NAMALWA (cell line): ENCODE results near the gene PTPRN2.
"Not testable (repeated sequence)": the region's sequence is repeated elsewhere in the genome, so short reads cannot be mapped to it uniquely, and the experiment has no call there.

Source experiments
- DNase-seq: peaks from one replicate; pipeline ENCODE4 v3.0.0-alpha.2; 2015; ENCODE audit warnings: low spot score

The PTPRN2 gene

DNA sequence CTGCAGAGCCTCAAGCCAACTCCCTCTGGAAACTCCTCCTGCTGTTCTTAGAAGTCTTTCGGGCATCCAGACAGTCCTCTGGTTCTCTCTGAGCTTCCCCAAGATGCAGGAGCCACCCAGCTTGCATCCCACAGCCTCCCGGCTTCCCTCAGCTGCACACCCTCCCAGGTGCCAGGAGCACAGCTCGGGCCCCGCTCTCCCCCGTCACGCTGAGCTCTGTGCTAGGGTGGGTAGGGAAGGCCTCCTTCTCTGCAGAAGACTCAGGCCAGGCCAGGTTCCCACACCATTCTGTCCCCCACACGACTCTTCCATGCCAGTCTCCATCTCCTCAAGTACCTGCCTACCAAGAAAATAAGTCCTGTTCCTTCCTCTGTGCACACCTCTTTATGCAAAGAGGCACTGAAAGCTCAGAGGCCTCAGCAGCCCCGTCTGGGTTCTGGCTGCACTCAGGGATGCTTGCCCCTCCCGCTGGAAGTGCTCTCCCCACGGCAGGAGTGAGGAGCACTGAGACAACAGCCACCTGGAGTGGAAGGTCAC, 537.1 kb downstream of the PTPRN2 start:
- no peak for DNase-seq

DNA sequence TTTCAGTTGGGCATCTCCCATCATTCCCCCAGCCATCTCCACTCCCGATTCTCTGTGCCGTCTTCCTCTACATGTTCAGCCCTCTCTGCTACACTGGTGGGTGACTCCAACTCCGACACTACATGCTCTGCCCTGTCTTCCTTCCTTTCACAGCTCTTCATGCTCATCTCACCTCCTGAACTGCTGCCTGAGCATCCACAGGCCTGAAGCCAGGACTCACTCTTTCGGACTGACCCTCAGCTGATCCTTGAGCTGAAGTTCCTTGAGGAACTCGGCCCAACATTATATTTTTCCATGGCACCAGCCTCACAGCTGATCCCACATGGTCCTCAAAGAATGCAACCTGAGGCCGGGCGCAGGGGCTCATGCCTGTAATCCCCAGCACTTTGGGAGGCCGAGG, 538.4 kb downstream of the PTPRN2 start:
- DNase-seq = no peak

DNA sequence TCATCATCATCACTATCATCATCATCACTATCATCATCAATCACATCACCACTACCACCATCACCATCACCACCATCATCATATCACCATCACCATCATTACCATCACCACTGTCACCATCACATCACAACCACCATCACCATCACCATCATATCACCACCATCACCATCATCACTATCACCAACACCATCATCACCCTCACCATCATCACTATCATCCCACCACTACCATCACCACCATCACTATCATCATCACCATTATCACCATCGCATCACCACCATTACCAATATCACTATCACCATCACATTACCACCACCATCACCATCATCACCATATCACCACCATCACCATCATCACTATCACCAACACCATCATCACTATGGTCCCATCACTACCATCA, 539.1 kb downstream of the PTPRN2 start:
- DNase-seq = no peak

DNA sequence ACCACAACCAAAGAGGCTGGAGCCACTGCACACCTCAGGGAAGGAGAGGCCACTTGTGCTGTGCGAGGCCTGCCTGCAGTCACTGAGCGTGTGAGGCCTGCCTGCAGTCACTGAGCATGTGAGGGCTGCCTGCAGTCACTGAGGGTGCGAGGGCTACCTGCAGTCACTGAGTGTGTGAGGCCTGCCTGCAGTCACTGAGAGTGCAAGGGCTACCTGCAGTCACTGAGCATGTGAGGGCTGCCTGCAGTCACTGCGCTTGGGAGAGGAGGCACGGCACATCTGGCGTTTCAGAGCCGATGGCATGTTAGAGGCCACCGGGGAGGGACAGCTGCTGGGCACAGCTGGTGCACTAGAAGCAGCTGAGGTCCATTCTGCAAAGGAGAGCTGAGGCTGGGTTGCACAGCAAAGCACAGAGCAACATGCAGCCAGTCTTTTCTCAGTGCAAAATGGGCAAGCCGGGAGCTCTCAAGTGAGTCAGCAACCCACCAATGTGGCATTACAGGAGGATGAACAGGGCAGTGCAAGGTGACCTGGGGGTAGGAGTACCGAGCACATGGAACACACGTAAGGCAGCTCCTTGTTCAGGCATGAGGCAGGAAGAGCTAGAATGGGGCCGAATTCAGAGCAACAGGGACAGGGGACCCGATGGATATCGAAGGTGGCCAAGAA, 540.1 kb downstream of the PTPRN2 start:
- DNase-seq = no peak

GRCh38 chr7:158046246-158046645, 541.4 kb downstream of the PTPRN2 start:
- not testable (repeated sequence) for DNase-seq

DNA sequence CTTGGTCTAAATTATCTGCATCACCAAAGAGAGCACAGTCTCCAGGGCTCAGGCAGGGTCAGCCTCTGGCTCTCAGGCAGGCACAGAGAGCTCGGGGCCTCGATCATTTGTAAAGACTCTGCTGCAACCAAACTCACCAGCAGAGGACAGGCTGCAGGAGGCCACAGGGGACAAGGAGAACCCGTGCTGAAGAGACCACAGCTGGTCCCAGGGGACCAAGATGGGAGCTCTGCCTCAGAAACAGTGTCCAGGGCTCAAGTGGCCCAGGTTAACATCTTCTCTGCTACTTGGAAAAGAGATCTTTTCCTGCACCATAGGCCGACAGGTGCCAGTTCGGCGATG, 543.2 kb downstream of the PTPRN2 start:
- no peak for DNase-seq

GRCh38 chr7:158043551-158044481, 543.8 kb downstream of the PTPRN2 start:
- DNase-seq = no peak

GRCh38 chr7:158042156-158042880, 545.3 kb downstream of the PTPRN2 start:
- no peak for DNase-seq

DNA sequence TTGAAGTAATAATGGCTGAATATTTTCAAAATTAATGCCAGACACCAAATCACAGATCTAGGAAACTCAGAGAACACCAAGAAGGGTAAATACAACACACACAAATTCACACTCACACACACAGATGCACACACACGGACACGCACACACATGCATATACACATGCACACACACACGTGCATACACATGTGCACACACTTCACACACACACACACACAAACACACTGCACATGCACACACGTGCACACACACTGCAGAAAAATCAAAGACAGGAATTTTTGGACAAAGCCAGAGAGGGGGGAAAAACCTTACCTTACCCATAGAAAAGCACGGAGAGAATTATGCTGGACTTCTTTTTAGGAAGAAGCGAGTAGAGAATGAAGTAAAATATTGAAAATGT, 547.4 kb downstream of the PTPRN2 start:
- no peak for DNase-seq

DNA sequence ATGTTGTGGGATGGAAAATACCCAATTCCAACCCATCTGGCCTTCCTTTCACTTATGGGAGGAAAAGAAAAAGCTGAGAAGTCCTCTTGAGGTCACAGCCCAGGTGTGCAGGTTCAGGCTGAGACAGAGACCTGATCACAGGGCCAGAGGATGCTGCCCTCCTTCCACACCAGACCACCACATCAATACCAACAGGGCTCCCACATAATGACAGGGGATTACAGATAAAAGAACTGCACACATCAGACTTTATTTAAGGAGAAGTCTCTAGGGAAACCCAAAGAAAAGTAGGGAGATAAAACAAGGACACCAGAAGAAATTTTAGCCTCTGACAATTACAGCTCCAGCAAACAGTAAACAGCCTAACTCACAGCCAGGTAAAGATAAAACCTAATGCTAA, 548.4 kb downstream of the PTPRN2 start:
- no peak for DNase-seq

- no peak for DNase-seq
These were observed 550.4 kb downstream of the PTPRN2 start for GRCh38 chr7:158037211-158037610.

GRCh38 chr7:158035343-158035742, 552.3 kb downstream of the PTPRN2 start:
- DNase-seq = no peak

DNA sequence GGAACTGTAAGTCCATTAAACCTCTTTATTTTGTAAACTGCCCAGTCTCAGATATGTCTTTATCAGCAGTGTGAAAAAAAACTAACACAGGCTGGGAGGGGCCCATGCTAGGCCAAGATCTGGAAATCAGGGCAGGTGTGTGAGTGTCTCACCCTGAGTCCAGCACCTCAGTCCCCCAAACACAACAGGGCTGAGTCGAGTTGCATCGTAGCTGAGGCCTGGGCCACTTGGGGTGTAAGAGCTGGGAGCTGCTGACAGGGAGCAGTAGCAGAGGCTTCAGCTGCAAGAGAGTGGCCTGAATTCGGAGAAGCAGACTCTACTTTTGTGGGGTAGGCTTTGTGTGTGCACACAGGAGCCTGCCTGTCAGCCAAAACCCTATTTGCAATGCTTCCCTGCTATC, 553.1 kb downstream of the PTPRN2 start:
- DNase-seq = no peak

DNA sequence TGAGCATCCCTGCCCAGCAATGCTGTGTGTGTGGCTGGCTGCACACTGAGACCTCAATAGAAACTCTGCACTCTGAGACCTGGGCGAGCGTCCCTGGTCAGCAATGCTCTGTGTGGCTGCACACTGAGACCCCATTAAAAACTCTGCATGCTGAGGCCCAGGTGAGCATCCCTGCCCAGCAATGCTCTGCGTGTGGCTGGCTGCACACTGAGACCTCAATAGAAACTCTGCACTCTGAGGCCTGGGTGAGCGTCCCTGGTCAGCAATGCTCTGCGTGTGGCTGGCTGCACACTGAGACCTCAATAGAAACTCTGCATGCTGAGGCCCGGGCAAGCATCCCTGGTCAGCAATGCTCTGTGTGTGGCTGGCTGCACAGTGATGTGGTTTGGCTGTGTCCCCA, 553.7 kb downstream of the PTPRN2 start:
- DNase-seq = not testable (repeated sequence)

DNA sequence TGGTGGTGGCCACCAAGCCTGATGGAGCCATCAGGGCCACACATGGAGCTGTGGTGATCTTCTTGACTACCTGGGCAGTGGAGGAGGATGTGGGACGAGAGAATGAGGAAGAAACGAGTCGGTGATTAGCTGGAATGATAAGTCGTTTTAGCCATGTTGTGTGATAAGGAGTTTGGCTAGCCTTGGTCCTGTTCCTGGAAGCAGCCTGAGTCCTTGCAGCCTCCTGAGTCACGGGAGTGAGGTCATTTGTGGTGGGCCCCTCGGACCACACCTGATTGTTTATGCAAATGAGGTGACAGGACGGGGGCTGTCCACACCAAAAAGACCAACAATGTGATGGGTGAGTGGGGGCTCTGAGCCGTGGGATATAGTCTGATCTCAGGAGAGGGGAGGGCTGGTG, 554.4 kb downstream of the PTPRN2 start:
- DNase-seq = no peak

DNA sequence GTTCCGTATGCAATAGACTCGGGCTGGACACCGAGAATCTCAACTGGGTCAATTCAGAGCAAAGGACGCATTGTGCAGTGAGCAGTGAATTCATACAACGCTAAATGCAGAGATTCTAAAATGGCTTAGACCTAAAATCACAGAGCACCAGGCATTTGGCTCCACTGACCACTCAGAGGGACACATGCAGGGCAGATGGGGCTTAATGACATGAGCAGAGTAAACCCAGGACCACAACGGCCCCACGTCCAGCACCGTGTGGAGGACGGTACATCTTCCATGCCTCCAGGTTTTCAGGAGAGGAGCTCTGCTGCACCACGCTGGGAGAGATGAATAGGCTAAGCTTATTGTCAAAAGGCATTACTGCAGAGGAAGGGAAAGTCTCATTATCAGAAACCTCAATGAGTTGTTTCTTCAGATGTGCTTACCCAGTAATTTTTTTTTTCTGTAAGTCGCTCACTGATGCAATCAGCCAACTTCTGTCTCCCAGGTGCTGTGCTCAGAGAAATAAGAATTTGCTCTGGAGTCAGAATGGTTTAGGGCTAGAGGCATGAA, 555.0 kb downstream of the PTPRN2 start:
- DNase-seq = no peak

GRCh38 chr7:158031867-158032308, 555.7 kb downstream of the PTPRN2 start:
- no peak for DNase-seq

GRCh38 chr7:158030566-158030965, 557.1 kb downstream of the PTPRN2 start:
- DNase-seq = no peak

GRCh38 chr7:158030071-158030470, 557.6 kb downstream of the PTPRN2 start:
- no peak for DNase-seq

- no peak for DNase-seq
These were observed 558.1 kb downstream of the PTPRN2 start for GRCh38 chr7:158029509-158029908.

- DNase-seq = no peak
These were observed 558.7 kb downstream of the PTPRN2 start for GRCh38 chr7:158028971-158029370.

- no peak for DNase-seq
These were observed 559.2 kb downstream of the PTPRN2 start for GRCh38 chr7:158028290-158028941.
